HG03354 (cell line): ENCODE data around the gene AUP1.

Experiments
- ATAC-seq: cut with Tn5 transposase; IDR thresholded peaks from one replicate; pipeline ENCODE4 v1.9.1; 2021; ENCODE audit warnings: mild to moderate bottlenecking; ENCODE audit not compliant: unreplicated experiment, poor library complexity, severe bottlenecking

AUP1 gene

GRCh38 chr2:74558284-74559230 lies 29.1 kb upstream of the AUP1 start:
- no peak for ATAC-seq

DNA sequence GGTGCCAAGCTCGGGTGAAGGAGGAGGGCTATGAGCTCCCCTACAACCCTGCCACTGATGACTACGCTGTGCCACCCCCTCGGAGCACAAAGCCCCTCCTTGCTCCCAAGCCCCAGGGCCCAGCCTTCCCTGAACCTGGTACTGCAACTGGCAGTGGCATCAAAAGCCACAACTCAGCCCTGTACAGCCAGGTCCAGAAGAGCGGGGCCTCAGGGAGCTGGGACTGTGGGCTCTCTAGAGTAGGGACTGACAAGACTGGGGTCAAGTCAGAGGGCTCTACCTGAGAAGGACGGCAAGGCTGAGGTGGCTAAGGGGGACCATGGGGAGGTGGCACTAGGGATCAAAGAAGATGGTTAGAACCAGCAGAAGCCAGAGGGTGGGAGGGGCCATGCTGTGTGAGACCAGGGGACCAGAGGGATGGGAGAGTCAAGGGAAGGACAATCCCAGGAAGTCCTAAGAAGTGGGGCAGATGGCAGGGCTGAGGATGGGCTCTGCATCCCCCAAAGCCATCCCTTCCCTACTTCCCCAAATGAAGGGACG lies 27.4 kb upstream of the AUP1 start:
- ATAC-seq, result no peak

DNA sequence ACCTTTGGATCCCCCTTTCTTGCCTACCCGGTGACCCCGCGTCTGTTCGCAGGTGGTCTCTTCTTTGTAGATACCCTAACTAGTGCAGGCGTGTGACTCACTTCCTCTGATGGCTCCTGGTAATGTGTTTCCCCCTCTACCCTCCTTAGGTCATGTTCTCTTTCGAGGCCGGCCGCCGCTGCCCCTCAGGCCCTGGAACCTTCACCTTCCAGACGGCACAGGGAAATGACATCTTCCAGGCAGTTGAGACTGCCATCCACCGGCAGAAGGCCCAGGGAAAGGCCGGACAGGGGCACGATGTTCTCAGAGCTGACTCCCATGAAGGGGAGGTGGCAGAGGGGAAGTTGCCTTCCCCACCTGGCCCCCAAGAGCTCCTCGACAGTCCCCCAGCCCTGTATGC lies 26.7 kb upstream of the AUP1 start:
- ATAC-seq, result no peak

DNA sequence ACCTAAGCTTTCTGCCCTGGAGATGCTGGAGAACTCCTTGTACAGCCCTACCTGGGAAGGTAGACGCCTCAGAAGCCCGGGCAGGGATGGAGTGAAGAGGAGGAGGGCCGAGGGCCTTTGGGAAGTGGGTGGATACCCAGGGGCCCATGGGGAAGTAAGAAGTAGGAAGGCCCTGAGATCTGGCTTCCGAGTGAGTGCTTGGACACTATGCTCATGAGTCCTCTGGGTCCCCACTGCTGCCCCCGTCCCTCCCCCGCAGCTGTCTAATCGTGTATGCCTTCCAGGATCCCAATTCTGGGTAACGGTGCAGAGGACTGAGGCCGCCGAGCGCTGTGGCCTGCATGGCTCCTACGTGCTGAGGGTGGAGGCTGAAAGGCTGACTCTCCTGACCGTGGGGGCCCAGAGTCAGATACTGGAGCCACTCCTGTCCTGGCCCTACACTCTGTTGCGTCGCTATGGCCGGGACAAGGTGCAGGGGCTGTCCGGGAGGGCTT lies 26.2 kb upstream of the AUP1 start:
- ATAC-seq, result no peak

- ATAC-seq, result peak; percentile 61
These were observed 25.5 kb upstream of the AUP1 start for GRCh38 chr2:74554820-74555531.

GRCh38 chr2:74553892-74554819 lies 24.6 kb upstream of the AUP1 start, which contains the start of the genes DOK1 and LOXL3:
DOK1 (plus strand) TSS chr2:74554720; CDS start chr2:74554755, 35 bp downstream.
LOXL3 (minus strand) TSS chr2:74553942; CDS start chr2:74552634, 1,308 bp downstream.
- ATAC-seq, result peak; percentile 65

- ATAC-seq, result no peak
These were observed 23.7 kb upstream of the AUP1 start for GRCh38 chr2:74552914-74553811.

- ATAC-seq, result no peak
These were observed 22.7 kb upstream of the AUP1 start for GRCh38 chr2:74551942-74552913.

DNA sequence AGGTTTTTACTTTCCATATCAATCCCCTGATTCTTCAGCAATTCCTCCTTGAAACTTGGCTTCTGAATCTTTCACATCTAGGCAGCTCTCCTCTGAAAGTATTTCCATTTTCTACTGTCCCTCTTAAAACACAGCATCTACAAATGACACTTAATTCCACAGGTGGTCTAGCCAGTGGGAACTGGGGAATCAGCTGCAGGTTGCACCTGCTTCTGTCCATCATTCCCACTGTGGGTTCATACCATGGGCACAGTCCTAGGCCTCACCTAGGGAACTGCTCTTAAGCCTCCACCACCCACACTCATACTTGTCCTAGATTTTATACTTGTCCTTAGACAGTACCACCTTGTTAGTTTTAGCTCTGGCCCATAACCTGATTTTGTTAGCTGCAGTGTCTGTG lies 22.0 kb upstream of the AUP1 start:
- no peak for ATAC-seq

GRCh38 chr2:74550231-74550630 lies 20.7 kb upstream of the AUP1 start:
- no peak for ATAC-seq

GRCh38 chr2:74548900-74549826 lies 19.7 kb upstream of the AUP1 start:
- no peak for ATAC-seq

DNA sequence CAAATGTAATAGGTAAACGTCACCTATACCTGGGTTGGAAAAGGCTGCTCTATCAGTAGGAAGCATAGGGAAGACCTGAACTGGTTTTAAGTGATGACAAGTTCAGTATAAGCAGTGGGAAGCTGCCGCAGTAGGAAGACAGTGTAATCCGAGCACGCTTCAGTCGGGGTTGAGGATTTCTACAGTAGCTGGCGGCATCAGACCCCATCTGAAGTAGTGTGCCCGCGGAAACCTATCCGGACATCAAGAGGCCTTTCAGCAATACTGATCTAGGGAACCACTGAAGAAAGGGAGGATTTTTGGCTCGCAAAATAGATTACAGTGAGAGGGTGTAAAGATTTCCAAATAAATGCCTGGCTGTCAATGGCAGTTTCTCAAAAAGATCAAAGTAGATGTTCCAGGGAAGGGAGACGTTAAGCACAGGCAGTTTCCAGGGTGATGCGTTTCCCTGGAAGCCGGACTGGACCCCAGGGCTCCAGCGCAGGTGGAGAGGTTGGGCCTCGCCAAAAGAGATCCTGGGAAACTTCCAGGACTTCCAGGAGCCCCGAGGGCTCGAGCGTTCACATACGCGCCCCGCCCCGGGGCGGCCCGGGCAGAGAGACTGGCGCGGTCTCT lies 18.9 kb upstream of the AUP1 start:
- no peak for ATAC-seq

- no peak for ATAC-seq
These were observed 16.5 kb upstream of the AUP1 start for GRCh38 chr2:74546004-74546403.

DNA sequence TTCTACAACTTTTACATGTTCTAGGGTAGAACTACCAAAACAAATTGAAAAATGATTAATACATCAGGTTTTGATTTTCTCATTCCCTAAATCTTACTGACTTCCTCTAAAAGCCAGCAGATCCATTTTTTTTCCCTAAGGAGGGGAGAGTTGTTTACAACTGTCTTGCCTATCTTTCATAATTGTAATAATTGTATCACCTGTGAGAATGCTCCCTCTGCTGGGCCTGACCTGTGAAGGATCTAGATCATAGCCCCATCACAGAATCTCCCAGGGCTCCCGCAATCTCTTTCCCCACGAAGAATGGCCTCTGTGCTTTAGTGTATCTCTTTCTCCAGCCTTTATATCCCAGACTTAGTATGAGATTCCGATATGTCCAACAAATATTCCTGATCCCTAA lies 15.1 kb upstream of the AUP1 start:
- no peak for ATAC-seq

DNA sequence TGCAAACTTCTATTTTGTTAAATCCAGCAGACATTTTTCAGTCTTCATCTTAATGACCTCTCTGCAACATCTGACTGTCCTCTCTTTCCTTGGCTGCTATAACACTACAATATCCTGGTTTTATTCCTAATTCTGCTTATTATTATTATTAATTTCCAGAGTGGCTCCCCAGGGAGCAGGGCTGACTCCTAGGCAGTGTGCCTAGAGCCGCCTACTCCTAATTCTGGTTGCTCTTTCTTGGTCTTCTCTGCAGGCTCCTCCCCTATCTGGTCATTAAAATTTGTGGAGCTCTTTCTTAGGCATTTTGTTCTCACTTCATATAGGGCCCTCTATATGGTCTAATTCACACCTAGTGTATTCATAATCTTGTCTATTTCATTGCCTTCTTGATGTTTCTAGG lies 13.5 kb upstream of the AUP1 start:
- ATAC-seq, result no peak

- ATAC-seq, result no peak
These were observed 10.8 kb upstream of the AUP1 start for GRCh38 chr2:74540291-74540690.
